HG03039 (cell line): ENCODE measurements around the gene MRPL12.
A peak's percentile ranks its signal among the peaks of the same experiment; 100 is the strongest.
"Not testable (repeated sequence)": the region's sequence is repeated elsewhere in the genome, so short reads cannot be mapped to it uniquely, and the experiment has no call there.

Experiments
- ATAC-seq: cut with Tn5 transposase; IDR thresholded peaks from one replicate; pipeline ENCODE4 v1.9.1; 2021; ENCODE audit warnings: mild to moderate bottlenecking, moderate library complexity; ENCODE audit not compliant: unreplicated experiment

MRPL12 gene

DNA sequence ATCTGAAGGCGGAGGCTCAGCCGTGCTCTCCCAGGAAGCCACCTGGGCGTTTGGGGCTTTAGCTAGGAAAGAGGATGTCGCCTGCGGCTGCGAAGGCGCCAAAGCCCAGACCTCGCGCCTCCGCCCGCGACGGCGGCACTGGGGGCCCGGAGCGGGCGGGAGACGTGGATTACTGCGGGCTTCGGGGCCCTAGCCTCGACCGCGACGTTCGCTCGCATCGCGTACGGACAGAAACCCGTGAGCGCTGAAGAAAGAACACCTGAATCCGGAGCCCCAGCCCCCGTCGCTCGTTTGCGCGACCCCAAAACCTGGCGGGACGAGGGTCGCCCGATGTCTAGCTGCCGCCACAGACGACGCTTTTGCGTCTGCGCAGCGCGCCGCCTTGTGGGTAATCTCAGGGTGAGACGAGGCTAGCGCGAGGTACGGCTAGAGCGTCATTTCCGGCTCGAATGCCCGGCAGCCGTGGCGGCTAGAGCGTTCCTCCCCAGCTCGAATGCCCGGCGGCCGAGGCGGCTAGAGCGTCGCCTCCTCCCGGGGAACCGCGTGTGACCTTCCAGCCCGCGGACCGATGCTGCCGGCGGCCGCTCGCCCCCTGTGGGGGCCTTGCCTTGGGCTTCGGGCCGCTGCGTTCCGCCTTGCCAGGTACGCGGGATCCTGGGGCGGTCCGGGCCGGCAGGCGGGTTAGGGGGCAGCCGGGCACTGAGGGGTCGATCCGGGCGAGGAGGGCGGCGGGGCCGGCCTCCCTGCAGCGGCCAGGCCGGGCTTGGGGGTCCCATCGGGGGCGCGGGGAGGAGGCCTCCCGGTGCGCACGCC is at the start of gene MRPL12:
MRPL12 (plus strand) TSS at position 434 of the 813 bp plus-strand sequence; CDS start at position 569, 135 bp downstream.
- ATAC-seq = peak; percentile 83

DNA sequence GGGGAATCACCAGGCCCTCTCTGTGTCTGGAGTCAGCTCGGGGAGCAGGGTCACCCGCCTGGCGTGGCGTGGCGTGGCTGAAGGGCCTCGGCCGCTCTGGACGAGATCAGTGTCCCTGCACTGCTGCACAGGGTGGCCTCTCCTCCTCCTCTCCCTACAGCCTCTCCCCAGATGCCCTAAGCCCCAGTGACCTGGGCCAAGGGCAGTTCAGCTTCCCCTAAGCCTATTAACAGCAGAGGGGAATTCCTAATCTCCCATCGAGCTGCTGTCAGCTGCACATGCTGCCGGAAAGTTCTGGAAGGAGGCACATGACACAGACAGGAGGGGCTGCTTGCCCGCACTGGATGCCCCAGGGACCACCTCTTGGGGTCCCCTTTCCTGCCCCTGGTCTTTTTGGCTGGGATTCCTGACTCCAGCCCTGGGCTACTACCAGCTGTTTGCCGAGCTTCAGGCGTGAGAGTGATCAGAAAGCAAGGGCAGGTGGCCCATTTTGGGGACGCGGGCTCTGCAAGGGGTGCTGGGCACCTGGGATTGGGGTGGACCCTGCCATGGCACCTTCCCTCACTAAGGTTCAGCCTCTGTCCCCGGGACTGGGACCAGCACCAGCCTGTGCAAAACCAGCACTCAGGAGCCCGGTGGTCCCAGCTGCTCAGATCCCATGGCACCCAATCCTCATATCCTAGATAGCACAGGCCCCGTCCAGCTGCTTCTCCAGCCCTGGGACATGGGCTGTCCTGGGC is 47.6 kb upstream of the MRPL12 start:
- no peak for ATAC-seq

DNA sequence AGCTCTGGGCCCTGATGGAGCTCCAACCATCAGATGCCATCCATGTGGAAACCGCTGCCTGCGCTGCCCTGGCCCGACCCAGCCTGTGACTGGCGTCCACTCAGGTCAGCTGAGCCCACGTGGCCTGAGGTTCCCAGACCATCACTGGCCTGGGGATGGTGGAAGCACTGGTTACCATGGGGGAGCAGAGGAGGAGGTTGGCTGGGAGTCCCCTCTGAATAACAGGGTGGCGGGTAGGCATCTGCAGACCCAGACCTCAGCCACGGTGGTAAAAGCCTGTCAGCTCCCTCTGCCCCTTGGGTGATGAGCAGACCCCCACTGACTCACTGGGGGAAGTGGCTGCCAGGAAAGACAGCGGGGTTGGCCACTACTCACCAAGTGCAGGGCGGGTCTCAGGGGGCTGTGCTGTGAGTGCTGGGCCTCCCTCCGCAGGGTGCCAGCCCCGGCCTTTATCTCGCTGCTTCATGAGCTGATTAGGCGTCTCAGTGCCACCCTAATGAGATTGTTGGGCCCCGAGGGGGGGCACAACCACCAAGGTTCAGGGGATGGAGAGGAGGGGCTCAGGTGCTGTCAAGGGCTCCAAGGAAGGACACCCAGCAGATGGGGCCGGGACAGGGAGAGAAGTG is 46.9 kb upstream of the MRPL12 start, which contains the start of gene PDE6G:
PDE6G (minus strand) TSS at position 425 of the 626 bp plus-strand sequence. CDS start 3,237 bp downstream, outside the sequence.
- no peak for ATAC-seq

DNA sequence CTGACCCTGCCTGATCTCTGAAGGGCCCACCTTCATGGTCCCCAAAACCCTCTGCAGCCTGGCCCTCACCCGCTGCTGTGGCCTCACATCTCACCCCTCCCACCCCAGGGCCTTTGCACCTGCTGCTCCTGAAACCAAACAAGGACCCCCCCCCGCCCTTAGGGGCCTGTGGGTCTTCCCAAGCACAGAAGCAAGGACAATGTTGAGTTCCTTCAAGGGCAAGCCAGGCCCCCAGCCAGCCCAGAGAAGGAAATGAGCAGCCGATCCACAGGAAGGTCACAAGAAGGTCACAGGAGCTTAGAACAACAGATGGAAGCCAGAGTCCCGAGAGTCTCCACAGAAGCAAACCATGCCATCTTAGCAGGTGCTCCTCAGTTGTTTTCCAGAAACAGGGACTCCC is 46.3 kb upstream of the MRPL12 start:
- no peak for ATAC-seq

DNA sequence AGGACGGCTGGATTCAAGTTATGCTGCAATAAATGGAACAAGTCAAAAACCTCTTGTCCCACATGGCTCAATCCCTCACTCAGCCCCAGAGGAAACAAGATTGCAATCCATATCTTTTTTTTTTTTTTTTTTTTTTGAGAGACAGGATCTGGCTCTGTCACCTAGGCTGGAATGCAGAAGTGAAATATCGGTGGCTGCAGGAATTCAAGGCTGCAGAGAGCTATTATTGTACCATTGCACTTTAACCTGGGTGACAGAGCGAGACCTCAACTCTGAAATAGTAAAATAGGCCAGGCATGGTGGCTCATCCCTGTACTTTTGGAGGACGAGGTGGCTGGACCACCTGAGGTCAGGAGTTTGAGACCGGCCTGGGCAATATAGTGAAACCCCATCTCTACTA is 44.1 kb upstream of the MRPL12 start:
- ATAC-seq = no peak

DNA sequence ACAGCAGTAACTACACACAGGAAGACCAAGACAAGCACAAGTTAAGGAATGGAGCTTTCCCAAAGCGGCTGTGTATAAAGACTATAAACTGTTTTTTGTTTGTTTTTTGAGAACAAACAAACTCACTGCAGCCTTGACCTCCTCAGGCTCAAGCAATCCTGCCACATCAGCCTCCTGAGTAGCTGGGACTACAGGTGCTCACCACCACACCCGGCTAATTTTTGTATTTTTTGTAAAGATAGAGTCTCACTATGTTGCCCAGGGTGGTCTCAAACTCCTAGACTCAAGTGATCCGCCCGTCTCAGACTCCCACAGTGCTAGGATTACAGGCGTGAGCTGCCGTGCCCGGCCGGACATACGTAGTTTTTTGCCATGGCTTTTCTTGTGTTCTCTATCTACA is 42.7 kb upstream of the MRPL12 start:
- no peak for ATAC-seq

DNA sequence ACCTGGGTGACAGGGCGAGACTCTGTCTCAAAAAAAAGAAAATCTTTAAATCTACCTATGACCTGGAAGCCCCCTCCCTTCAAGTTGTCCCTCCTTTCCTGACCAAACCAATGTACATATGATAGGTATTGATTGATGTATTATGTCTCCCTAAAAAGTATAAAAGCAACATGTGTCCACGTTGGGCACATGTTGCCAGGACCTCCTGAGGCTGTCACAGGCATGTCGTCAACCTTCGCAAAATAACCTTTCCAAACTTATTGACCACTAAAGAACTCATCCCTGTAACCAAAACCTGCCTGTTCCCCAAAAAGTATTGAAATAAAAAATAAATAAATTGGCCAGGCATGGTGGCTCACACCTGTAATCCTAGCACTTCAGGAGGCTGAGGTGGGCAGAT is 41.2 kb upstream of the MRPL12 start:
- ATAC-seq = no peak

DNA sequence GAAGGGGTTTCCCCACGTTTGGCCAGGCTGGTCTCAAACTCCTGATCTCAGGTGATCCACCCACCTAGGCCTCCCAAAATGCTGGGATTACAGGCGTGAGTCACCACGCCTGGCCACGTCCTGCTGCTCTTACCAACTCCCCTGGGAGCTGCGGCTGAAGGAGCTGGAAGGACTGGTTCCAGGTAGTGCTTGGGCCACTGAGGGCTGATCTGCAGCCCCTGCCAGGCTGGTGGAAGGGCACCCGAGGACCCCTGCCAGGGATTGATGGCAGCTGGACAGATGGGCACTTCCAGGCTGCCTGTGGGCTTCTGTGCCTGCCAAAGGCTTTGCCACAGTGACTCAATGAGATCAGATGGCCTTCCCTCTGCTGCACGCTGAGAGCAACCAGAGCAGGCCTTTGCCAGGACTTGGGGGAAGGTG is 39.1 kb upstream of the MRPL12 start:
- no peak for ATAC-seq

DNA sequence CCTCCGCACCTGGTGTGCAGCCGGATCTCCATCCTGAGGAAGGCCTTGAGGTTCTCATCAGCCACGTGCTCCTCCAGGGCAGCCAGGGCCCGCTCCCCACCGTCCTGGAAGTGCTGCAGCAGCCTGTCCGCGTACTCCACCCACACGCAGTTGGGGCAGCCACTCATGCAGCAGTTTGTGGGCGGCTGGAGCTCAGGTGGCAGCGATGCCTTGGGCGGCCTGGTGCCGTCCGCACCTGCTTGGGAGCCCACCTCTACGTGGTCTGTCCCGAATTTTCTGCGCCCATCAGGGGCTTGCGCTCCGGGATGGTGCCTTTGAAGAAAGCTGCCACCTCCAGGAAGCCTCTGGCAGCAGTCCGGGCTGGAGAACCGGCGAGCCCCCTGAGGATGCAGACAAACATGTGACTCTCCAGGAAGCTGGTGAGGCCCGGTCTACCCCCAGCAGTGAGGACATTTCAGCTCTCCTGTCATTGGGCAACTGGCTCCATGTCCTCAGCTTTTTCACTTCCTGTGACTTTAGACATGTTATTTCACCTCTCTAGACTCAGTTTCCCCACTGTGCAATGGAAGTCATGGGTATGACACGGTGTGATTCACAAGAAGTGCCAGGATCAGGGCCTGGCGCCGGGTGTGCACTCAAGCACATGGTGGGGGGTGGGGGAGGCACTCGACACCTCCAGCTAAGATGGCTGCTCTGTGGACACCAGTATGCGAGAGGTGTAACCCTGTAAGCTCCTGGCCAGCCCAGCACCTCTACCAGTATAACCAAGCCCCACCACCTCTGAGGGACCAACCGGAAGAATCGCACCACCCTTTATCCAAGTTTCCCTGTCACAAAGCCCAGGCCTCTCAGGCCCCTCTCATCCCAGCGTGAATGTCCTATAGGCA is 37.7 kb upstream of the MRPL12 start:
- ATAC-seq = no peak

DNA sequence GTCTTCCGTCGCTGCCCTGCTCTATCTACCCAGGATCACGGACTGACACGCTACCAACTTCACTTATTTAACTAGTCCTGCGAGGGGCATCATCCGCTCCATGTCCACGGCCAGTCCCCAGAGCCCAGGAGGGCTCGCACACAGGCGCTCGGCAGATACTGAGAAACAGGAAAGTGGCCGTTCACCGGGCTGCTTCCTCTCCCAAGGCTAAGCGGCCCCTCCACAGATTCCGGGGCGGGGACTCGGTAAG is 37.1 kb upstream of the MRPL12 start:
- no peak for ATAC-seq

DNA sequence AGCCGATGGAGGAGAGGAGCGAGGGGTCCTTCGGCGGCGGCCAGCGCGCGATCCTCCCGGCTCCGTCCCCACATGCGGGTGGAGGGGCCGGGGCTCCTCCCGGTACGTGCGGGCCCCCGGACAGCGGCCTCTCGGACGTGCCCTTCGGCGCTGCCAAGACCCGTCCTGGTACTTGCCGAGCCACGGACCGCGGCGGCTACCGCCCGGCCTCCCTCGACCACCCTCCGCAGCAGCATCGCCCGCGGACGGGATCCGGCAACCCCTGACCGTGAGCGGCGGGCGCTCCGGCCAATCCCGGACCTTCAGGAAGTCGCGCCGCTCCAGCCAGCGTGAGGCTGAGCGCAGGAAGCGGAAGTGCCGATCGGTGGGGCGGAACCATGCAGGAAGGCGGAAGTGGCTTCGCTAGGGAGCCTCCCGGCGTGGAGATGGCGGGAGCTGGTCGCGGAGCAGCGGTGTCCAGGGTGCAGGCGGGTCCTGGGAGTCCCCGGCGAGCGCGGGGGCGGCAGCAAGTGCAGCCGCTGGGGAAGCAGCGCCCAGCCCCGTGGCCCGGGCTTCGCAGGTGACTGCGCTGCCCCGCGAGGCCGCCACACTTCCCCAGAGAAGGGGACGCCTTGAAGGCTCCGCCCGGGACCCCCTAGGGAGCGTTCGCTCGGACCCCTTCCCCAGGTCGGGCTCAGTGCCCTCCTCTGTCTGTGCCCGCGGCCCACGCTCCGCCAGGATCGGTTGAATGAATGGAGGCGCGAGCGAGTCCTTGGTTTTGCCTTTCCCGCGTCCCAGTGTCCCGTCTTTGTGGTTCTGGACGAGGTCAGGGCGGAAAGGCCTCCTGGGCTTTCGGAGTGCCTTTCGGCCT is 36.6 kb upstream of the MRPL12 start, which contains the start of the genes CCDC137 and OXLD1:
CCDC137 (plus strand) TSS at position 396 of the 850 bp plus-strand sequence; CDS start at position 426, 30 bp downstream.
OXLD1 (minus strand) TSS at position 264 of the 850 bp plus-strand sequence; CDS start at position 236, 28 bp downstream.
- peak; percentile 90 for ATAC-seq

DNA sequence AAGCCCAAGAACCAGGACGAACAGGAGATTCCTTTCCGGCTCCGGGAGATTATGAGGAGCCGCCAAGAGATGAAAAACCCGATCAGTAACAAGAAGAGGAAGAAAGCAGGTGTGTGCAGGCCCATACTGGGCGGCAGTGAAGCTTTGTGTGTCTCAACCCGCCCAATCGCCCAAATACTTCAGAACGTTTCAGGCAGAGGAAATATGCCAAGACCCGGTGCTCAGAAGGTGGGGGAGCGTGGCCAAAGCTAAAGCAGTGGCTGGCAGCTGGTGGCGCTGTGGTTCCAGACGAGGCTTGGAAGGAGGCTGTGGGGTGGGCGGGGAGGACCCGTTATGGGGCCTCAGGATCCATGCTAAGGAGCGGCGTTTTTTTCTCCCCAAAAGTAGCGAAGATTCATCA is 35.4 kb upstream of the MRPL12 start:
- no peak for ATAC-seq

DNA sequence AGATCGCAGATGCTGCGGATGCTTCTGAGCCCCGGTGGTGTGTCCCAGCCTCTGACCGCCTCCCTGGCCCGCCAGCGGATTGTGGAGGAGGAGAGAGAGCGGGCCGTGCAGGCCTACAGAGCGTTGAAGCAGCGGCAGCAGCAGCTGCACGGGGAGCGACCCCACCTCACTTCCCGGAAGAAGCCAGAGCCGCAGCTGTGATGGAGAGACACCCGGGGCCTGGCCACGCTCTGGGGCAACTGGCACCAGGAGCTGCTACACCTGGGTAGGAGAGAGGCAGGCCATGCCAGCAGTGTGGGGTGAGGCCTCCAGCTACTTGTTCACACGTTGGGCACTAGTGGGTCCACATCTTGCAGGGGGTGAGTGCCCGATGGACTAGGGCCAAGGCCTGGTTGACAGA is 30.7 kb upstream of the MRPL12 start:
- no peak for ATAC-seq

DNA sequence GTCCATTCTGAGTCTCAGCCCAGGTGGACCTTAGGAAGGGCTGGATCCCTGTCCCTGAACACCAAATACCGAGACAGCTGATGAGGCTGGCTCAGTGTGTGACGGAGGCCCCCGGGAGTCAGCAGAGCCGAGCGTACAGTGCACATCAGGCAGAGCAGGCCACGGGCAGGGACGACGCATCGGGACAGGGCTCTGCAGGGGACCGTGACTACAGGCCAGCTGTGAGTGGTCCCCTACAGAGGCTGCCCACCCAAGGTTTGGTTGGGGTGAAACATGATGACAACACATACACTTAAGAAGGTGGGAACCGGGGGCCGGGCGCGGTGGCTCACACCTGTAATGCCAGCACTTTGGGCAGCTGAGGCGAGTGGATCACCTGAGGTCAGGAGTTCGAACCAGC is 30.2 kb upstream of the MRPL12 start:
- no peak for ATAC-seq

DNA sequence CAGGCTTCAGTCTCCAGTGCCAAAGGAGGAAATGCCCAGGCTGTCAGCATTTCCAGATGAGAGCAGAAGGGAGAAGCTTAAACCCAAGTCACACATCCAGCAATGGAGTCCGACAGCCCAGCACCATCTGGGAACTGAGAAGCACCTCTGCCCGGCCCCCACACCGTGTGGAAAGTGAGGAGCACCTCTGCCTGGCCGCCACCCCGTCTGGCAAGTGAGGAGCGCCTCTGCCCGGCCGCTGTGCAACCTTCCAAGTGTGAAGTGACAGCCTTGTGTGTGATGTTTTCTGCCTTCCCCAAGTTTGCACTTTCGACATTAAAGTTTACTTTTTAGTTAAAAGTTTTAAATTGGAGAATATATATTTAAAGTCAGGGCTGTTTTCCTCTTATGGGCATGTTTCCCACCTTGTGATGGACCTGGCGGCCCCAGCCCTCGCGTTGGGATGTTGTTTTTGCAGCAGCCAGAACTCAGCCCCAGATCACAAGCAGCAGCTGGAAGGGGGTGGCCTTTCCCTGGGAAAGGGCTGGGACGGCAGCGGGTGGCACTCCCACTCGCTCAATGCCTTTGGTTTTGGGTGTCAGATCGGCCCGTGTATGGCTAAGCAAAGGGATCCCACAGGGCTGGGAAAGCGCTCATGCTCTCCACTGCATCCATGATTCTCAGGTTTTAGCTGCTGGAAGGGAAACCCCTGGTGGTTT is 29.5 kb upstream of the MRPL12 start:
- no peak for ATAC-seq

DNA sequence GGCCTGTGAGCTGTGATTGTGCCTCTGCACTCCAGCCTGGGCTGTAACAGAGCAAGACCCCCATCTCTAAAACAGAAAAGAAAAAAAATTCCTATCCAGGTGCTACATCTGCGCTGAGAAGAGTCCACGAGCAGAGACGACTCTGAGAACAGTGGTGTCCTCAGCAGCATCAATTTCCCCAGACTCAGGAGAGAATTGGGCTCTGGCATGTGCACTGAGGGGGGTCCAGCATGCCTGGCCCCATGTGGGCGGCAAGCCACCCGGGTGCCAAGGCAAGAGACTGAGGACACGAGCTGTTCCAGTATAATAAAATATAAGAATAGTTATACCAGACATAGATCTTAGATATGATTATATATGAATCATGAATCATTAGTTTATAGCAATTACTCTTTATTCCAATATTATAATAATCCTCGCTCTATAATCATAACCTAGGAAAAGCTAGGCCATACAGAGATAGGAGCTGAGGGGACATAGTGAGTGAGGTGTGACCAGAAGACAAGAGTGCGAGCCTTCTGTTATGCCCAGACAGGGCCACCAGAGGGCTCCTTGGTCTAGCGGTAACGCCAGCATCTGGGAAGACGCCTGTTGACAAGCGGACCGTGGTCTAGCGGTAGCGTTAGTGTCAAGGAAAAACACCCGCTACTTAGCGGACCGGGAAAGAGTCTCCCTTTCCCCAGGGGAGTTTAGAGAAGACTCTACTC is 27.5 kb upstream of the MRPL12 start:
- ATAC-seq = not testable (repeated sequence)

DNA sequence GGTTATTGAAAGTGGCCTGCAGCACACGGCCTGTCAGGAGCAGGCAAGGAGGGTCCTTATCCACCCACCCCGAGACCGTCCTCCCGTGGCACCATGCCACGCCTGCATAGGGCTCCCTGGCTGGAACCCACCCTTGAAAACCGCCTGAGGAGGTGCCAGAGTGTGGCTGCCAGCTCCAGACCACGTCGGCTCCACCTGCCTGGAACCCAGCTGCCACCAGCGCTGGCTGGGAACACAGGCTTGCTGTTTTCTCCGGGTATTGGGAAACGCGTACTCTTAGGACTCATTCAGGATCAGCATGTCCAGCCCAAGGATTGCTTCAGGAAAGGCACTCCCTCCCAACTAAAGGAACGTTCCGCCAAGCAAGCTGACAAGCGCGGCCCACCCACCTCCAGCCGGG is 26.3 kb upstream of the MRPL12 start:
- ATAC-seq = no peak

DNA sequence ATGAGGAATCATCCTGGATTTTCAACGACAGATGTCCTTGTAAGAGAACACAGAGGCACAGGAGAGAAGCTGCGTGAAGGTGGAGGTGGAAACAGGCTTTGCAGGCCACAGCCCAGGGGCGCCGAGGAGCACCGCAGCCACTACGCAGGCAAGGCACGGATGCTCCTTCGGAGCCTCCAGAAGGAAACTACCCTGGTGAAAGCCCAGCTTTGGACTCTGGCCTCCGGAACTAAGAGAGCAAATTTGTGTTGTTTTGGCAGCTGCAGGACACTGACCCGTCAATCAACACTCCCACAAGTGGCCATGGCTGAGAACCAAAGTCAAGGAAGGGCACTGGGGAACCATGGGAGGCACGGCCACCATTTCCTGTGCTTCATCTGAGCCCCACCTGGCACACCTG is 23.0 kb upstream of the MRPL12 start:
- ATAC-seq = no peak

DNA sequence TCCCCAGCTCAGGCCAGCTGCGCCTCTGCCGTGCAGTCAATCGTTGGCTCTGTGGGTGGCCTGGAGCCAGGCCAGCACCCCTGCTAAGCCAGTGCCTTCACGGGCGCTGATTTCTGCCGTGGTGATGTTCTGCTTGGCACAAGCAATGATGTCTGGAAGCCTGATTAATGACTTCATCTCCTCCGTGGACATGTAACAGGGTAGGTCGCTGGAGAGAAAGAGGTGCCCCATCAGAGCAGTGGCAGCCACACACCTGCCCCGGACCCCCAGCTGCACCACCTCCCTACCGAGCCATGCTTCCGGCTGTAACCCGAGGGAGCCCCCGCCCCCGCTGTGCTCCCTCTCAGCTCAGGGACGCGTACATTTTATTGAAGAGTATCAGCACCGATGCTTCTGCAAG is 21.5 kb upstream of the MRPL12 start:
- ATAC-seq = no peak
